WTC11 (cell line): Measurements from ENCODE around the gene SNX14. TPM values are rescaled to one million over a fixed set of nuclear protein-coding genes. Genes with fewer than 3 reads are reported as not detected.

Source experiments
- ATF1 ChIP-seq: sonication (generic); formaldehyde crosslinking; IDR thresholded peaks from 2 replicates; pipeline ENCODE4 v1.8.1; 2023; ENCODE audit warnings: mild to moderate bottlenecking, moderate library complexity, missing genetic modification reagents
- ATF2 ChIP-seq: sonication (generic); formaldehyde crosslinking; IDR thresholded peaks from 2 replicates; pipeline ENCODE4 v1.8.1; 2022; ENCODE audit warnings: low read depth, missing genetic modification reagents, borderline replicate concordance
- CDX4 ChIP-seq: fragments of 250-450 bp; sonication (Bioruptor Pico); IDR thresholded peaks from 2 replicates; pipeline ENCODE4 v1.9.0; 2021; ENCODE audit warnings: moderate library complexity, mild to moderate bottlenecking, inconsistent platforms, borderline replicate concordance
- CREM ChIP-seq: sonication (generic); formaldehyde crosslinking; IDR thresholded peaks from 2 replicates; pipeline ENCODE4 v1.8.1; 2022; ENCODE audit warnings: mild to moderate bottlenecking, missing genetic modification reagents, moderate library complexity
- E2F1 ChIP-seq: sonication (generic); formaldehyde crosslinking; IDR thresholded peaks from 2 replicates; pipeline ENCODE4 v1.8.0; 2022; ENCODE audit warnings: mild to moderate bottlenecking, missing genetic modification reagents
- ESRRA ChIP-seq: sonication (generic); formaldehyde crosslinking; IDR thresholded peaks from 2 replicates; pipeline ENCODE4 v1.8.1; 2022; ENCODE audit warnings: mild to moderate bottlenecking, missing genetic modification reagents, borderline replicate concordance
- ETV6 ChIP-seq: sonication (generic); formaldehyde crosslinking; IDR thresholded peaks from 2 replicates; pipeline ENCODE4 v1.8.1; 2022; ENCODE audit warnings: mild to moderate bottlenecking, missing genetic modification reagents
- GTF2I ChIP-seq: fragments of 250-450 bp; sonication (Bioruptor Pico); conservative IDR thresholded peaks from 2 replicates; pipeline ENCODE4 v1.4.0; 2021; ENCODE audit warnings: mild to moderate bottlenecking
- HMGA2 ChIP-seq: fragments of 250-450 bp; sonication (Bioruptor Pico); IDR thresholded peaks from 2 replicates; pipeline ENCODE4 v1.4.0; 2021; ENCODE audit warnings: mild to moderate bottlenecking, moderate library complexity
- JUN ChIP-seq: sonication (generic); formaldehyde crosslinking; IDR thresholded peaks from 2 replicates; pipeline ENCODE4 v1.8.0; 2023; ENCODE audit warnings: mild to moderate bottlenecking, missing genetic modification reagents
- MXD4 ChIP-seq: fragments of 250-450 bp; sonication (Bioruptor Pico); IDR thresholded peaks from 2 replicates; pipeline ENCODE4 v1.8.0; 2021; ENCODE audit warnings: mild to moderate bottlenecking, moderate library complexity, borderline replicate concordance
- PRDM15 ChIP-seq: sonication (generic); formaldehyde crosslinking; IDR thresholded peaks from 2 replicates; pipeline ENCODE4 v1.8.0; 2022; ENCODE audit warnings: missing genetic modification reagents
- PREB ChIP-seq: sonication (generic); formaldehyde crosslinking; IDR thresholded peaks from 2 replicates; pipeline ENCODE4 v1.8.1; 2022; ENCODE audit warnings: mild to moderate bottlenecking, missing genetic modification reagents, moderate library complexity, borderline replicate concordance
- SMAD3 ChIP-seq: sonication (generic); formaldehyde crosslinking; IDR thresholded peaks from 2 replicates; pipeline ENCODE4 v1.8.0; 2022; ENCODE audit warnings: missing genetic modification reagents, mild to moderate bottlenecking, borderline replicate concordance
- SP1 ChIP-seq: sonication (generic); formaldehyde crosslinking; conservative IDR thresholded peaks from 2 replicates; pipeline ENCODE4 v1.8.1; 2022; ENCODE audit warnings: missing genetic modification reagents
- STAT6 ChIP-seq: sonication (generic); formaldehyde crosslinking; conservative IDR thresholded peaks from 2 replicates; pipeline ENCODE4 v1.8.1; 2023; ENCODE audit warnings: mild to moderate bottlenecking, low read depth, missing genetic modification reagents, moderate library complexity
- USF1 ChIP-seq: sonication (generic); formaldehyde crosslinking; IDR thresholded peaks from 2 replicates; pipeline ENCODE4 v1.8.0; 2022; ENCODE audit warnings: mild to moderate bottlenecking, missing genetic modification reagents
- ZNF317 ChIP-seq: sonication (generic); formaldehyde crosslinking; IDR thresholded peaks from 2 replicates; pipeline ENCODE4 v1.8.1; 2023; ENCODE audit warnings: low read depth, mild to moderate bottlenecking, moderate library complexity, missing genetic modification reagents, borderline replicate concordance
- ZNF671 ChIP-seq: fragments of 250-450 bp; sonication (Bioruptor Pico); IDR thresholded peaks from 2 replicates; pipeline ENCODE4 v1.8.0; 2021; ENCODE audit warnings: mild to moderate bottlenecking
- total RNA-seq: library from RNA; stranded (reverse); gene quantifications from 3 replicates; pipeline ENCODE4 v1.2.3, GENCODE V29; 2021
- TF ChIP-seq, protein P1 (sequence below): sonication (generic); formaldehyde crosslinking; IDR thresholded peaks from 2 replicates; pipeline ENCODE4 v1.8.1; 2023; ENCODE audit warnings: mild to moderate bottlenecking, missing genetic modification reagents
- TF ChIP-seq, protein P2 (sequence below): sonication (generic); formaldehyde crosslinking; IDR thresholded peaks from 2 replicates; pipeline ENCODE4 v1.8.0; 2022; ENCODE audit warnings: mild to moderate bottlenecking, missing genetic modification reagents
- TF ChIP-seq, protein P3 (sequence below): sonication (generic); formaldehyde crosslinking; conservative IDR thresholded peaks from 2 replicates; pipeline ENCODE4 v1.8.1; 2022; ENCODE audit warnings: mild to moderate bottlenecking, missing genetic modification reagents
- TF ChIP-seq, protein P4 (sequence below): sonication (generic); formaldehyde crosslinking; IDR thresholded peaks from 2 replicates; pipeline ENCODE4 v1.8.1; 2023; ENCODE audit warnings: mild to moderate bottlenecking, missing genetic modification reagents, moderate library complexity

Gene SNX14
- total RNA-seq, 1 experiment from 2014 or later, result 34.3 TPM

- no peak for TF ChIP-seq PREB (CRISPR knock-in tag)
- TF ChIP-seq SP1, result peak; percentile 85
- no peak for TF ChIP-seq ZNF317
- TF ChIP-seq ETV6 (CRISPR knock-in tag), result peak; percentile 60; the same call in 1 of the 2 replicates
- TF ChIP-seq, protein P1, sequence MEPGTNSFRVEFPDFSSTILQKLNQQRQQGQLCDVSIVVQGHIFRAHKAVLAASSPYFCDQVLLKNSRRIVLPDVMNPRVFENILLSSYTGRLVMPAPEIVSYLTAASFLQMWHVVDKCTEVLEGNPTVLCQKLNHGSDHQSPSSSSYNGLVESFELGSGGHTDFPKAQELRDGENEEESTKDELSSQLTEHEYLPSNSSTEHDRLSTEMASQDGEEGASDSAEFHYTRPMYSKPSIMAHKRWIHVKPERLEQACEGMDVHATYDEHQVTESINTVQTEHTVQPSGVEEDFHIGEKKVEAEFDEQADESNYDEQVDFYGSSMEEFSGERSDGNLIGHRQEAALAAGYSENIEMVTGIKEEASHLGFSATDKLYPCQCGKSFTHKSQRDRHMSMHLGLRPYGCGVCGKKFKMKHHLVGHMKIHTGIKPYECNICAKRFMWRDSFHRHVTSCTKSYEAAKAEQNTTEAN (CRISPR knock-in tag), result no peak; the same call in 1 of the 2 replicates
- peak; percentile 11; the same call in 1 of the 2 replicates for TF ChIP-seq JUN (CRISPR knock-in tag)
- TF ChIP-seq HMGA2, result no peak
- no peak for TF ChIP-seq GTF2I (CRISPR knock-in tag)
- no peak for TF ChIP-seq E2F1 (CRISPR knock-in tag)
- TF ChIP-seq MXD4 (CRISPR knock-in tag), result no peak
- TF ChIP-seq, protein P2, sequence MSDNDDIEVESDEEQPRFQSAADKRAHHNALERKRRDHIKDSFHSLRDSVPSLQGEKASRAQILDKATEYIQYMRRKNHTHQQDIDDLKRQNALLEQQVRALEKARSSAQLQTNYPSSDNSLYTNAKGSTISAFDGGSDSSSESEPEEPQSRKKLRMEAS (CRISPR knock-in tag), result no peak
- no peak for TF ChIP-seq SMAD3
- no peak for TF ChIP-seq ATF1
- TF ChIP-seq CDX4, result no peak
- TF ChIP-seq, protein P3, sequence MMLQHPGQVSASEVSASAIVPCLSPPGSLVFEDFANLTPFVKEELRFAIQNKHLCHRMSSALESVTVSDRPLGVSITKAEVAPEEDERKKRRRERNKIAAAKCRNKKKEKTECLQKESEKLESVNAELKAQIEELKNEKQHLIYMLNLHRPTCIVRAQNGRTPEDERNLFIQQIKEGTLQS (CRISPR knock-in tag), result no peak
- TF ChIP-seq, protein P4, sequence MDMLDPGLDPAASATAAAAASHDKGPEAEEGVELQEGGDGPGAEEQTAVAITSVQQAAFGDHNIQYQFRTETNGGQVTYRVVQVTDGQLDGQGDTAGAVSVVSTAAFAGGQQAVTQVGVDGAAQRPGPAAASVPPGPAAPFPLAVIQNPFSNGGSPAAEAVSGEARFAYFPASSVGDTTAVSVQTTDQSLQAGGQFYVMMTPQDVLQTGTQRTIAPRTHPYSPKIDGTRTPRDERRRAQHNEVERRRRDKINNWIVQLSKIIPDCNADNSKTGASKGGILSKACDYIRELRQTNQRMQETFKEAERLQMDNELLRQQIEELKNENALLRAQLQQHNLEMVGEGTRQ (CRISPR knock-in tag), result peak; percentile 46
- TF ChIP-seq ESRRA (CRISPR knock-in tag), result no peak
- TF ChIP-seq STAT6 (CRISPR knock-in tag), result 0 out of 2 replicates have a peak, but pooled peaks have one; percentile 62
- peak; percentile 29; the same call in 1 of the 2 replicates for TF ChIP-seq ZNF671 (CRISPR knock-in tag)
- no peak for TF ChIP-seq ATF2 (CRISPR knock-in tag)
- peak; percentile 36; the same call in 1 of the 2 replicates for TF ChIP-seq PRDM15
- TF ChIP-seq USF1 (CRISPR knock-in tag), result no peak
- peak; percentile 42; the same call in 1 of the 2 replicates for TF ChIP-seq CREM (CRISPR knock-in tag)
These were observed 49.3 kb upstream of the SNX14 start, which contains the start of gene SYNCRIP (continued) for GRCh38 chr6:85642774-85643536.
